ENCODE results near the gene RPS6KA2. TPM values are rescaled to one million over a fixed set of nuclear protein-coding genes. Genes with fewer than 3 reads are reported as not detected.
"Not testable (repeated sequence)": the region's sequence is repeated elsewhere in the genome, so short reads cannot be mapped to it uniquely, and the experiment has no call there.

RPS6KA2 gene
- polyA plus RNA-seq, 4 donors = 30.6 to 35.7 (median 34.4) TPM

DNA sequence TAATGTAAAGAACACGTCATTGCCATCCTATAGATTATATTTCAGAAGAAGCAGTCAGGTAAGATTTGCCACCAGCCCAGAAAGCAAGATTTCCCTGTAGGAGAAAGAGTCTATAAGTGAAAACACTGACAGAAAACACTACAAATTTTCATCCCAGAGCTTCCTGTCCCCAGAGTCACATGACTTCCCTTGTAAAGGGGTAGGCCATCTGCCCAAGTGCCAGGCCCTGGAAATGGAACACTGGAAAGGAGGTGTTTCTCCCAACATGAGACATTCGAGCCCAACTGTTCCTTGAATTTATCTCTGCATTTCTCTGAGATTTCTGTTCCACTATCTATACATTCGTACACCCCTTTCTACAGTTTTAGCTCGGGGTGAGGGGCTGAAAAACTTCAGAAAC, 87.5 kb downstream of the RPS6KA2 start:
- DNase-seq (ENCODE audit: low read depth in 4 of 4, low spot score in 3 of 4) = no peak

DNA sequence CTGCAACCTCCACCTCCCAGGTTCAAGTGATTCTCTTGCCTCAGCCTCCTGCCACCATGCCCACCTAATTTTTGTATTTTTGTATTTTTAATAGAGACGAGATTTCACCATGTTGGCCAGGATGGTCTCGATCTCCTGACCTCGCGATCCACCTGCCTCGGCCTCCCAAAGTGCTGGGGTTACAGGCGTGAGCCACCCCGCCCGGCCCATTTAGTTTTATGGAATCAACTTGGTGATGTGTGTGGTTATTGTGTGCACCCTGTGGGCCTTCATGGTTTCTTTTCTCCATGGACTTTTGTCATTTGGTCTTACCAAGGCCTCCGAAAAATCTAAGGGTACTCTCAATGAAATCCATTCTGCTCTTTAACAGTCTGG, 88.1 kb downstream of the RPS6KA2 start:
- DNase-seq (ENCODE audit: low read depth in 4 of 4, low spot score in 3 of 4) = not testable (repeated sequence)

DNA sequence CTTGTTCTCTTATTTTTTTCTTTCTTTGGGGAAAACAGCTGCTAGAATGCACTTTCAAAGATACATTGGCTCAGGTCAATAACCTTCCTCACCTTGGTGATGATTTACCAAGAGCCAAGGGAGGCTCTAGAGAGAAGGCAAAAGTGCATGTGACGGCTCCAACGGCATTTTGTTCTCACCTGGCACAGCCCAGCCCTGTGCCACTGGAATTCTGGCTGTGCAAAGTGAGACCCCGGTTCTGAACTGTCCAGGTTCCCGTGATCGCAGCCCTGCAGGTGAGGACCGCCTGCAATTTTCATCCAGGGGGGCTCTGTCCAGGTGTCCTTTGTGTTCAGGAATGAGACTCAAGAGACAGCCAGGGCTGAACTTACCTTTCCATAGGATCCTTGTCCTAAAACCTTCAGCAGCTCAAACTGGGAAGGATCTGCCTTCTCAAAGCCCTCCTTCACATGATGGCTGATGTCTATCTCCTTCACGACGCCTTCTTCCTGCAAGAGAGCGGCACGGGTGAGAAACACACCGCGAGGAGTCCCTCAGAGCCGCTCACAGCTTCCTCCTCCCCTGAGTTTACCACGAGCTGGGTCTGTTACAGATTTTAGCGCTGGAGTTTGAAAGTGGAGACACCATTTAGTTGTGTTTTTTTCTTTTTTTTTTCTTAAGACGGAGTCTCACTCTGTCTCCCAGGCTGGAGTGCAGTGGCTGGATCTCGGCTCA, 88.6 kb downstream of the RPS6KA2 start:
- no peak for DNase-seq (ENCODE audit: low read depth in 4 of 4, low spot score in 3 of 4)

DNA sequence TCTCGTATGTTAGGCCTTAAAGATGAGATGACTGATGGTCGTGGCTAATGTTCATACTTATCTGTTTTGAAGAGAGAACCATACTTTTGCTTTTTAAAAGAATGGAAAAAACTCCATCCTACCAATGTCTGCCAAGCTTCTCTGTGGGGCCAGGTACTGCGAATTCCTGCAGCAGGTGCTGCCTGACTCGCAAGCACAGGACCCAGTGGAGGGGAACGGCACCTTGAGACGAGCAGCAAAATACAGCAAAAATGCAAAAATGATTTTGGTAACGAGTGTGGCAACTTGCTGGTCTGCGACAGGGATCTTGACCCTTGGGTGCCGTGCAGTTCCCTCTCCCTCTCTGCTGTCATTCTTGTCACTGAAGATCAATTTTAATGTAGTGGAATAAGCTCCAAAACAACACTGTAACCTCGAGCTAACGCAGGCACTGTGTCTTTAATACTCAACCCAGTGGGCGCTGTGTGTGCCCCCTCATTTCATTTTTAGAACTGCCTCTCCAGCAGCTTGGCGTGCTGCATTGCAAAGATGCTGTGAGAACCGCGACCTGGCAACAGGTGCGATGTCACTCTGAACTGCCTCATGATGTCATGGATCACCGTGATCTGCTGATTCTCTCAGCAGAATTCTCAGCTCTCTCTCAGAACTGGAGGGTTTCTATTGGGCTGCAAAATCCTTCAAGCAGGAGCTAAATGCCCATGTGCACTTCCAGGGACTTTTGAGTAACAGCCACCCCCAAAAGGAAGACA, 92.2 kb downstream of the RPS6KA2 start:
- no peak for DNase-seq (ENCODE audit: low read depth in 4 of 4, low spot score in 3 of 4)

DNA sequence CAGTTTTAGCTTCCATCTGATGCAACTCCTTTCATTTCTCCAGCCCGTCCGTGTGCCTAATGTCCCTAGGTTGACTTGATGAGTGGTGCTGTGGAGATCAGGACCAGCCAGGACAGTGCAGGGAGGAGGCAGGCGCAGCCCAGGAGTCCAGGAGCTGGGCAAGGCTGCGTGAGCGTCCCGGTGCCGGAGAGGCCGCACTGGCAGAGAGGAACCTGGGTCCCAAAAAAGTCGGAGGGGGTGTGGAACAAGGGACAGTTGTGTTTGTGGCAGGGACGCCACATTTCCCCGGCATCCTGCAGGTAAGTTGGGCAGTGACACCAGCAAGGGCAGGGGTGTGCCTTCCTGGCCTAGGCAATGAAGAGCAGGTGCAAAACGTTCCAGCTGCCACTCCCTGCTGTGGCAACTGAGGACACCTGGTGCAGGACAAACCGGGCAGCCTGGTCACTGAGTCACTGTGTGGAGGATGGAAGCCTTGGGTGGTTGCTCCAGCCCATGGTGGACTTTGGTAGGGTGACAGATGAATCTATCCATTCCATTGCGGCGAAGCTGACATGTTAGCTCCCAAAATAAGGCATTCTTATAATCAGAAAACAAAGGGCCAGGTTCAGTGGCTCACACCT, 93.7 kb downstream of the RPS6KA2 start:
- no peak for DNase-seq (ENCODE audit: low read depth in 4 of 4, low spot score in 3 of 4)

DNA sequence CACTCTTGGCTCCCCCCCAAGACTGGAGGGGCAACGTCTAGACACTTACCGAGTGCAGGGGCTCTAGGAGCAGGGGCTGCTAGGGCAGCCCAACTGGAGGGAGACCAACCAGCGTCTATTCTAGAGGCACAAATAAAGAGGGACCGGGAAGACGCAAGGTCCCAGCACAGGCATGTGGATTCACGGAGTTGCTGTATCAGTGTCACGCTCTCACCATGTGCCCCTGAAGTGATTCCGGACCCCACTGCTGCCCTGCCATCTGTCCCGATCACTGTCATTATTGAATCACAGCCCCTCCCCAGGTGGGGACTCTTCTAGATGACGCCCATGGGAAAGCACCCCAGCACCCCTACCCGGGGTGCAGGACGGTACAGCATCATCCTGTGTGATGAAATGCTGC, 94.7 kb downstream of the RPS6KA2 start:
- DNase-seq (ENCODE audit: low read depth in 4 of 4, low spot score in 3 of 4) = no peak

DNA sequence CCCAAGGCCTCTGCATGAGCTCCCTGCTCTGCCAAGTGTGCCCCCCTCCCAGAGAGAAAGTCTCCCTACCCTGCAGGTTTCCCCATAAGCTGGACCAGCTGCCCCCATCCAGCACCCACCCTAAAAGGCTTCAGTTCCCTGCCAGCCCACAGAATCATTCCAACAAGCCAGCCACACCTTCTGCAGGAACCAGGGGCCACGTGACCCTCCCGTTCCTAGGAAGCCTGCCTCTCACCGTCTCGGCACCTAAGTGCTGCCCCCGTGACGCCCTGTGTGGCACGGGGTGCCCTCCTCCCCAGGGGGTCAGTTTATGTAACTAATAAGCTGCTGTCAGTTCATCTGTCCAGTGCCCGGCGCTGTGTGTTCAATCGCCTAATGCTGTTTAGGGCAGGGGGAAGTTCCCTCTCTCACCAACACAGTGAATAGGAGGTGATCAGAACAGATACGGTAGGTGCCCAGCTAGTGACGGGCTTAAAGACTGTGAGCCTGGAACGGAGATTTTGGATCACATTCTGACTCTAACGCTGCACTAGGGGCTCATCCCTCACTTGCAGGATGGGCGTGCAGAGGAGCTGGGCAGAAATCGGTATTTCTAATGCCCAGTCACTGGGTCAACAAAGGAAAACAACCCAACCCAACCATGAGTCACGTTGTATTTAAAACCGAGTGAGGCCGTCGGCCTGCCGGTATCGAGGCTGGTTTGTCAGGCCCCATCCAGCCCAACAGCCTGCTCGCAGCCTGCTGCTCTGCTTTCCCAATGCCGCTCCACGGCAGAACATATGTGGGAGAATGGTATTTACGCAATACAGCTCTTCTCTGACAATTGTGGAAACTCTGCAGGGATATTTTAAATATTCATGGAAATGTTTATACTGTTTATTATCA, 96.6 kb downstream of the RPS6KA2 start:
- DNase-seq (ENCODE audit: low read depth in 4 of 4, low spot score in 3 of 4) = no peak

DNA sequence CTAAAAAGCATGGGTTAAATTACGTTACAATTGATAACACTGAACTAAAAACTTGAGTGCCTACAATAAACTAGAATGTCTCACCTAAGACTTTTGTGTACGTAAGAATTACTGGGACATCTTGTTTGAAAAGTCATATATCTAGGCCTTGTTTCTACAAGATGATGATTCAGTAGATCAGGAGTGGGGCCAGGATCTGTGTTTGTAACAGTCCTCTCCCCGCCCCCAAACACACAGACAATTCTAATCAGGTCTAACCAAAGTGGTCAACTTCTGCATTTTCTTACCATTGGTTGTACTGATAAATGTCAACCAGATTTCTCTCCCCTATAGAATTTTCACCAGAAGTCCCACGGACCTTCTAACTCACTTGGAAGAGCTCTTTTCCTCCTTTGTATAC, 97.5 kb downstream of the RPS6KA2 start:
- no peak for DNase-seq (ENCODE audit: low read depth in 4 of 4, low spot score in 3 of 4)

DNA sequence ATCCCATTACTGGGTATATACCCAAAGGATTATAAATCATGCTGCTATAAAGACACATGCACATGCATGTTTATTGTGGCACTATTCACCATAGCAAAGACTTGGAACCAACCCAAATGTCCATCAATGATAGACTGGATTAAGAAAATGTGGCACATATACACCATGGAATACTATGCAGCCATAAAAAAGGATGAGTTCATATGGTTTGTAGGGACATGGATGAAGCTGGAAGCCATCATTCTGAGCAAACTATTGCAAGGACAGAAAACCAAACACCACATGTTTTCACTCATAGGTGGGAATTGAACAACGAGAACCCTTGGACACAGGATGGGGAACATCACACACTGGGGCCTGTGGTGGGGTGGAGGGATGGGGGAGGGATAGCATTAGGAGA, 98.0 kb downstream of the RPS6KA2 start:
- not testable (repeated sequence) for DNase-seq (ENCODE audit: low read depth in 4 of 4, low spot score in 3 of 4)

DNA sequence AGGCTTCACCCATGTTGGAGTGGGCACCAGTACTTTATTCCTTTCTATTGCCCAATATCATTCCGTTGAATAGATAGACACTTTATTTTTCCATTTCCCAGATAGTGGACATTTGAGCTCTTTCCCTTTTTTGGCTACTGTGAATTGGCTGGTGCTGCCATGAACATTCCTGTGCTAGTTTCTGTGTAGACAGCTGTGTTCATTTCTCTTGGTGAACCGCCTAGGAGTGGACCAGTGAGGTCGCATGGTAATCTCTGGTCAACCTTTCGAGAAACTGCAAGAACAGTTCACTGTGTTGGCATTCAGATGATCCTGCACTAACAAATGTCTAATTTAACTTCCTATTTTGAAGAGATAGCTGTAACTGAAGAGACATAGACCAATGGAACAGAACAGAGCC, 99.2 kb downstream of the RPS6KA2 start:
- DNase-seq (ENCODE audit: low read depth in 4 of 4, low spot score in 3 of 4) = no peak

DNA sequence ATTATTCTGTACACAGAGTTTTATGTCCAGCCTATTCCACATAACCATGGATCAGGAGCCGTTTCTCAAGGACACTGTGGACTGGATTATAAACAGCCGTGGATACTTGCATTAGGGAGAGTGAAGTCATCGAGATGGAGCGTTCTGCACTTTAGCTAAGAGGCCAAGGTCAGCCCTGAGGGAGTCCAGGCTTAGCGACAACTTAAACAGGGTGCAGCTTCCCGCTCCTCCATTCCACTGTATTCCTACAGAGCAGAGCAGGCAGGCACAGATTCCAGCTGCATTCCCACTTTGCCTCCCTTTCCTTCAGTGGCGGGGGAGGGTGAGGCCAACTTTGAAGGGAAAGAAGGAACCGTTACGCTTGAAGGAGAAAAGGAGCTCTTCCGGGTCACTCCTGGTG, 100.1 kb downstream of the RPS6KA2 start:
- no peak for DNase-seq (ENCODE audit: low read depth in 4 of 4, low spot score in 3 of 4)

DNA sequence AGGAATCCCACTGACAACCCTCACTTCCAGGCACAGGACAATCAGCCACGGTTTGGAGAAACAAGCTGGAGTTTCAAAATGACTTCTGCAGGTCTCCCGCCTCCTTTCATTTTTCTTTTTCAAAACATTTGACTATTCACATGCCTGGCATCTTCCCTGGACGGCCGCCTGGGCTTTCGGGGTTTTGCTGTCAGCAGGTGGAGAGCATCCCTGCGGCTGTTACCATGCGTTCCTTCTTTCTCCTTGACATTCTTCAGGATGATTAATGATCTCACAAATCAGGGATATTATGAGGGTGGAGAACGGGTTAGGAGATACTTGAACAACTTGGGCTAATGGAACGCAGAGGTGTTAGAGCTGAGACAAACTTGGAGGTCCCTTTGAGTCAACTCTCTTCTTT, 101.5 kb downstream of the RPS6KA2 start:
- DNase-seq (ENCODE audit: low read depth in 4 of 4, low spot score in 3 of 4) = no peak

DNA sequence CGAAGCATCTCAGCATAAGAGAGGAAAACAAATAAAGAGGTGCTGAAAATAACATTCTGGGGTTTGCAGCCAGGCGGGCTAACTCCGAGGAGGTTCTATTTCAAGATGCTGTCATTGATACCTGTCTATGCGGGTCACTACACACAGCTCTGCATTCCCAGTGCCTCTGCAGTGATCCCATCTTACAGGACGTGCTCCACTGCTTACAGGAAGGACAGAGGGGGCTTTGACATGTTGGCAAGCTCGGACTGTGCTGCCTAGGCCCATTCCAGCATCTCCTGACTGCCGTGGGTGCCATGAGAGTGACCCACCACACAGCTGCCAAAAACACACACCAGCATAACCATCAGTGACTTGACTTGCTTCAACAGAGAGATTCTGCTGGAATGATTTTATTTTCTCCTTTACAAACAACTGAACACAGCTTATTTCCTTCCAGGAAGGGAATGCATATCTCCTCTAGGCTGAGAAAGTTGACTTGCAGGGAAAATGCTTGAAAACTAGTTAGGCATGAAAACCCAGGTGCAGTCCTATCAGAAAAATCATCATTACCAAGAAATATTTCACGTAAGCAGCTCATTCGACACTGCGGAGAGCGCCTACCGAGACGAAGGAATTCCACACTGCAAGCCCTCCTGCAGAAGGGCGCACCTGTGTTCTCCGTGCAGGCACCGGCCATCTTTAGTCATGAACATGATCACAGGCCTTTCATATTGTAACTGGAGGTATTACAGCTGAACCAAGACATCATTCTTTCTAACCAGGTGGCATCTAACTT, 103.1 kb downstream of the RPS6KA2 start:
- DNase-seq (ENCODE audit: low read depth in 4 of 4, low spot score in 3 of 4) = no peak

DNA sequence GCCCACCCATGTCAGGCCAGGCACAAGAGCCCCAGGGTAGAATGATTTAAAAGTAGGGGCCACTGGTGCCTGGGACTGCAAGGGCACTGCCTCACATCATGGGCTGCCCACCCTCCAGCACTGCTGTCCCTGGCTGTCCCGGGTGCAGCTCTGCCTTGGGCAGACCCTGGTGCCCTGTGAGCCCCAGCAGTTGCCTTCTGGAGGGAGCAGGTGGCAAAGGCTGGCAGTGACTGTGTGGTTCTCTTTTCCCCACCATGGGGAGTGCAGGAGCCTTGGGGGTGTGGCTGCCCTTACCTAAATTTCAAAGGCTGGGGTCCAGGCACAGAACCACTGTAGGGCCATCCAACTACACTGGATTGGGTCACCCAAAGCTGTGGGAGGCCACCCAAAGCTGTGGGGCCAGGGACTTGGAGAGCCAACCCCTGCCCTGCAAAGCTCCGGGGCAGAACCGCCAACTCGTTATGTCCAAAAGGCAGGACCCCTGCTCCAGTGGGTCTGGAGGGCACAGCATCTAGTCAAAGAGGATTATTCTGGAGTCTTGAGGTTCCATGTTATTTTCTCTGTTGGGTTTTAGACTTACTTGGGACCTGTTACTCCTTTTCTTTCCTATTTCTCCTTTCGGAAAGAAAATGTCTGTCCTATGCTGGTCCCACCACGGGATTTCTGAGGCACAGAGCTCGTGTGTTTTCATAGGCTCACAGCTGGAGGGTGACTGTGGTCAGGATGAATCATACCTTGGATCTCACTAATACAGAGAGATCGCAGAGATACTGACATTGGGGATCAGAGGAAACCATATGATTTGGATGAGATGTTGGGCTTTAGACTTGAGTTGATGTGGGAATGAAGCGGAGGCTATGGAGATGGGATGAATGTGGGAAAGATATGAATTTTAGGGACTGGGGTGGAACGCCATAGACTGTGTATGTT, 105.9 kb downstream of the RPS6KA2 start:
- no peak for DNase-seq (ENCODE audit: low read depth in 4 of 4, low spot score in 3 of 4)

DNA sequence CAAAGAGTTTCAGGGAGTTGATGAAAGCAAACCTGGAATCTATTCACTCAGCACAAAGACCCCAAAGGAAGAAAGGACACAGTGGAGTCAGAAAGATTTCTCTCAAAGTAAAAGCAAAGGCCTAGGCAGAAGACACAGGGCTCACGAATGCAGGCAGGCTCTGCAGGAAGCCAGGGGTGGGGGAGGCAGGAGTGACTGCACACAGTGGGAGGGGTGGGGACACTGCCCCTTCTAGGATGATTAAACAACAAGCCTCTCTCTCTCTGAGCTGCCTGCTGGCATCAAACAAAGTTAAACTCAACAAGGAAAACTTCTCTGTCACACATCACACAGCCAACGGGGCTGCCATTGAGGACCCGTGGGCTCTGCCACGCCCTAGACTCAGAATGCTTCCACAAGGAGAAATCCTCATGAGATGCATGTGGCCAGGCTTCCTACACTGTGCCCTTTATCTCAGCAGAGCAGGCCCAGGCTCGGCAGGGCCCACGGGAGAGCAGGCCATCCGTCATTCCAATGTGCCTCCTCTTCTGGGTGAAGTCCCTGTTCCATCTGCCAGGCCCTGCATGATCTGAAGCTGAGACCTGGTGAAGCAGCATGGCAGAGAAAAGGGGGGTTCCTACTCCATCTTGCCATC, 110.7 kb downstream of the RPS6KA2 start:
- DNase-seq (ENCODE audit: low read depth in 4 of 4, low spot score in 3 of 4) = no peak

DNA sequence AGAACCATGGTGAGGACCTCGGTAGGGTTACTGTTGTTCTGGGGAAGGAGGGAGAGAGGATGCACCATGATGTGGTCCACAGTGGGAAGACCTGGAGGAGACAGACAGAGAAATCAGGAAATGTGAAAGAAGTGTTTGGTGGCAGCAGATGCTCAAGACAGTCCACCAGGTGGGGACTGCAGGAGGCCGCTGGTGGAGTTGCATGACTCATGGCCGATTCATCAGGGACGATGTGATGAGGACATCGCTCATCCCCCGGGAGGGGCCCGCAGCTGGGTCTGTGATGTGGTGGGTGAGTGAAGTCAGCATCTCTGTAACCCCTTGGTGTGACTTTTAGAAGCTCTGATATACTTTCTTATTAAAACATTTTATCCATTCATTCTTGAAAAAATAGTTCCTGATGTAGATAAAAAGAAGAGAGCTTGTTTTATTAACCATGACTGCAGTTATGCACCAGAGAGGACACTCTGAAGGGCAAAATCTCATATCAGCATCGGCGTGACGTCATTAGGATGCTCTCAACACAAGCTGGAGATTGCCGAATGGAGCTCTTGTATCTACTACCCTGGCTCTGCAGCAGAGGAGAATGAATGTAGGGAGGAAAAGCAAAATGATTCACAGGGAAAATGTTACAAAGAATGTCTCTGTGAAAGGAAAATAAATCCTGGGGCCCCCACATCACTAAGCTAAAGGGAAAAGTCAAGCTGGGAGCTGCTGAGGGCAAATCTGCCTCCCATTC, 111.8 kb downstream of the RPS6KA2 start:
- DNase-seq (ENCODE audit: low read depth in 4 of 4, low spot score in 3 of 4) = no peak

DNA sequence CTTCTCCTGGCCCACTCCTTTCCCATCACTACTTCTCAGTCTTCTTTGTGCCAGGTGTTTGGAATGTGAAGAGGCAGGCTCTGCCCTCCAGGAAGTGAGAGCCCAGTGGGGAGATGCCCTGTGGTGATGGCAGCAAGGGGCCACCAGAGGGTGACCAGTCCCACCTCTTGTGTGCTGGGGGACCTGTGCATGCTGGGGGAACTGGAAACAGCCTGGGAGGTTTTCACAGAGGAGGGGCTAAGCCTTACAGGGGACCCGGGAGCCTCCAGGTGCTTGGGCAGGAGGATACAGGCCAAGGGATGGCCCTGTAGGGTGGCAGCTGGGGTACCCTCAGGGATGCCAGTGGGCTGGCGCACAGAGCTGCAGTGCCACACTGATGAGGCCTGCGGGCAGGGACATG, 112.9 kb downstream of the RPS6KA2 start:
- DNase-seq (ENCODE audit: low read depth in 4 of 4, low spot score in 3 of 4) = no peak

DNA sequence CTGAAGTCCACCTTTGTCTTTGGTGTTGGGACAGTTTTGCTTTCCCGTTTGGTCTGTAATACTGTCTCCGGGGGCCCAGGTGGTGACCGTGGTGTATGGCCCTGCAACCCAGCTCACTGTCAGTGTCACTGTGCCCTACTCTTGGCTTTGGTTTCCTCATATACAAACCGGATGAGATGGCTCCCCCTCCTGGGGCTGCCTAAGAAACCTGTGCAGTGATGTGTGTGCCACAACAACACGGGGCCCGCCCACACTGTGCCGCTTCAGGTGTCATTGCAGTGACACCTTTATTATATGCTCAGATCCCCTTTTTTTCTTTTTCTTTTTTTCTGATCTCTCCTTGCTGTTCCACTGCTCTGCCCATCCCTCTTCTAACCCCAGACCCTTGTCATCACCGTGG, 114.5 kb downstream of the RPS6KA2 start:
- DNase-seq (ENCODE audit: low read depth in 4 of 4, low spot score in 3 of 4) = no peak
